HG02678 (cell line): ENCODE data around the gene NCK2.
"Not testable (repeated sequence)": the region's sequence is repeated elsewhere in the genome, so short reads cannot be mapped to it uniquely, and the experiment has no call there.

Experiments used
- ATAC-seq: cut with Tn5 transposase; IDR thresholded peaks from one replicate; pipeline ENCODE4 v1.9.1; 2021; ENCODE audit warnings: mild to moderate bottlenecking, moderate library complexity; ENCODE audit not compliant: unreplicated experiment

NCK2 gene

DNA sequence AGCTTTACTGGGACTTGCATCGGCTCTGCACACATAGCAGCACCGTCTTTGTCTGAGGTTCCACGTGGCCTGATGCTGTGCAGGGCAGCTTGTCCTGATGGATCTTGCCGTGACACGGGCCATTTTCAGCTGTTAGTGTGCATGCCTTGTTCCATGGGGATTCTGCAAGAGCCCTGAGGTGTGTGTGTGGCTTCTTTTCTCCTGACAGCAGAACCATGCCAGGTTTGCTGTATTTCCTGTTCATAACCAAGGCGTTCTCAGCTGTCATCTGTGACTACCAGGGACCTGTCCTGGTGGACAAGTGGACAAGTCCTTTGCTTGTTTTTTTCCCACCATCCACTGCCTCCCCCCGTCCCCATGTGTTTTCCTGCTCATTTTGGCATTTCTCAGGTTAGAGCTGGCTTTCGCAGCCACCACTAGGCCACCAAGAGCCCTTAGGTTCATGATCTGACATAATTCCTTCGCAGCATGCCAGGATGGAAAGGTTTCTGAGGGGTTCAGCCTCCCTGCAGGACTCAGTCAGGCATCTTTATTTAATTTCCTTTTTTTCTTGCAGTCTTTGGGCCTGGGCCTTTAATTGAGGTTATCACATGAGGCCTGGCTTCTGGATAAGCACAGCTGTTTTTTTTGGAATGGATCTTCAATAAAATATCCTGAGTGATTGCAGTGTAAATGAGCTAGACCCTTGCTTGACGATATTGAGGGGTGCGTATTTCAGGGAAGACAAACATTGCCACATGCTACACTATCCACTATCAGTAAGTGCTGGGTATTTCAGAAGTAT is 139.4 kb downstream of the NCK2 start:
- no peak for ATAC-seq

DNA sequence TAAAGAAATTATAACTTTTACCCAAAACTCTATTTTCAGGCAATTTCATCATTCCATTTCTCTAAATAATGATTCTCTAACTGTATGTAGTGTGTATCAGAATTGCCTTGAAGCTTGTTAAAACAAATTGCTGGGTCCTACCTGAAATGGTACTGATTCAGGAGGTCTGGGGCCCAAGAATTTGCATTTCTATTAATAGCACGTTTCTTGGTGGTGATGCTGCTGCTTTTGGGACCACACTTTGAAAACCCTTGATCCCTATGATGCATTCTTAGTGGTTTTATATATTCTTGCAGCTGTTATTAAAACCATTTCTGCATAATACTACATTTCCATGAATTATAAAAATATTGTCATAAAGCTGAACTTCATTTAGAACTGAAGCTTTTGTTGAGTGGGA is 140.7 kb downstream of the NCK2 start:
- no peak for ATAC-seq

DNA sequence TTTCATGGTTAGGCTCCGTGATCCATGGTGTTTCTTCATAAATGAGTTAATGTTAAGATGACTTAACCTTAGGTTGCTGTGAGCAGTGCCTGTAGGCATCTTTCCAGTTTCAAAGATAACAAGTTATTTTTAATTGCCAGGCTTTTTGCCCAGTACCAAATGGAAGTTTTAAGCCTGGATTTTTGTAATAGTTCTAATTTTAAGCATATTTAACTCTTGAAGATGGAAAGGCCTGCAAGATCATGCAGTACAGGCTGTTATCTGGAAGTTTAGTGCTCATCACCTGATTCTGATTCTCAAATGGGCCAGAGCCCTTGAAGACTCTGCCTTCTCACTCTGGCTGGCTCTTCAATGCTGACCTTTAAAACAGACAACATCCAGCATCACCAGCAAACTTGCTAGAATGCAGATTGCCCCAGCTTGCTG is 141.3 kb downstream of the NCK2 start:
- no peak for ATAC-seq

- ATAC-seq: no peak
These were observed 142.0 kb downstream of the NCK2 start for GRCh38 chr2:105886687-105887086.

DNA sequence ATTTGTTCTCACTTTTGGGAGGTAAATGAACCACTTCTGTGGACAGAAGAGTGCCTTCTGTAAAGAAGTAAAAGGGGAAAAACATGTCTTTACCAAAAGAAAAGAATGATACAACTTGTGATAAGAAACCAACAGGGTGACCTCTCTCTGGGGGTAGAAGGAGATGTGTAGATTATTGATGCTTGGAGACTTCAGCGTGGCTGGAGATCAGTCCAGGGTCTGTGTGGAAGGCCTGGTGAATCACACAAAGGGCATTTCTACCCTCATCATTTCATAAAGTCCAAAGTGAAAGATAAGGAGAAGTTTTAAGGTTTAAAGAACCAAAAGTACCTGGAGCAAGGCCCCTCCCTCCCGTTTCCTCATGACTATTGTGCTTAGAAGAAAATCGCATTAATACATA is 142.5 kb downstream of the NCK2 start:
- no peak for ATAC-seq

DNA sequence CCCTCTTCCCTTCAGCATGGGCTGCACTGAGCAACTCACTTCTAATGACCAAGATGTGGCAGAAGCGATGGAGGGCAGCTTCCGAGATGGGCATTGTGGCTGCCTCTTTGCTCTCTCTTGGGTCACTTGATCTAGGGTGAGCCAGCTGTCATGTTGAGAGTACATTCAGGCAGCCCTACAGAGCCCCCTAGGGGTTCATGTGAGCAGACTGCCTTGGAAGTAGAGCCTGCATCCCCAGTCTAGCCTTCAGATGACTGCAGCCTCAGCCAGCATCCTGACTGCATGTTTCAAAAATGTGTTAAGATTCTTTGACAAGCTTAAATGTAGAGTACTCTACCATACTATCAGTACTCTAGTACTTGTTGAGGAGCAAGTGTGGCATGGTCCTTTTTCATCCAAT is 143.9 kb downstream of the NCK2 start:
- no peak for ATAC-seq

DNA sequence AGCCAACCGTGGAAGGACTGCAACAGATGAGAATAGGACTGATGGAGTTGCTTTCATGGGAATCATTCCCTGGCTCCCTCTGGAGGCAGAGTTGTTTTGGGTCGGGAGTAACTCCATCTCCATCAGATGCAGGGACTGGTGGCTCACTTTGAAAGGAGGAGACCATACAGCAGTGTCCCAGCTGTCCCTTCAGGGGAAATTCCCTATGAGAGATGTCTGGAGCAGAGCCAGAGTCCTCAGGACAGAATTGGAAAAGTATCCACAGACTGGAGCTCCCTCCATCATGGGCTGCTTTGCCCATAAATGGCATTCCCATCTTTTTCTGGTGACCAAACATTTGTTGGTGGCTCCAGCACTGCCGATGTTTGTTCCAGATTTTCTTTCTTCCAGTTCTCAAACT is 144.3 kb downstream of the NCK2 start:
- ATAC-seq: no peak

- no peak for ATAC-seq
These were observed 145.4 kb downstream of the NCK2 start for GRCh38 chr2:105890111-105890510.

DNA sequence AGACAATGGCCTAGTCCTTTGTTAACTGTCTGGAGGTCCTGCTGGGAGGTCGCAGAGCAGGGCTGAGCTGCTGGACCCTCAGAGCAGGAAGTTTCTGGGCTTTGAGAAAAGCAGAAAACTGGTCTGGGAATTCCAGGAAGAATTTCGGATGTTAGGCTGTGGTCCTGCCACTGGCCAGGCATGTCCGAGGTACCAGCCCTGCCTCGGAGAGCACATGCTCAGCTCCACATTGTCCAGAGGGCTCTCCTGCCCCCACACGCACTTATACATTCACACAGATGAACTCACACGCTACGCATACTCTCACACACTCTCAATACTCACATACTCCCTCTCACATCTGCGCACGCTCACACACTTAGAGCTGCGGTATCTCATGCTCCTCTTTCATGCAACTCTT is 146.1 kb downstream of the NCK2 start:
- ATAC-seq: no peak

- no peak for ATAC-seq
These were observed 148.6 kb downstream of the NCK2 start for GRCh38 chr2:105893011-105893995.

DNA sequence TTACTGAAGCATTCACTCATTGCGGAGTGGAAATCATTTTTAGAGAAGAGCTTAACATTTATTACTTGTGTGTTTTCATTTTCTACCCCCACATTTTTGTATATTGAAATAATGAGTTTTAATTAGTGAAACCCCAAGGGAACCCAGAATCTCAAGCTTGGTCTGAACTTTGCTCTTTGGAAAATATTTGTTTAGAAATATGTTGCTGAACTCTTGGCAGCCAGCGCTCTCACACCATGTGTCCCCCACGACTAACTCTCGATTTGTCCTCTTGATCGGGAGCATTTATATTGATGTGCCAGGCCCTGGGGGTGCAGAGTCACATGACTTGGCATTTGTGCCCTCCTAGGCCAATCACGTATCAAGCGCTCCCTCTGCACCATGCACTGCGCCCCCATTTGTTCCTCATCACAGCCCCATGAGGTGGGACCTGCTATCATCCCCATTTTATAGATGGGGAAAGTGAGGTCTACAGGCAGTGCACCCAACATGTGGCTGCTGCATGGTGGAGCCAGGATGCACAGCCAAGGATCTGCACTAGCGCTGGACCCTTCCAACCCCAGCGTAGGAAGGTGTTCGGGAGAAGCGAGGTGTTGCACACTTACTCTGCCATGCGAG is 149.7 kb downstream of the NCK2 start:
- no peak for ATAC-seq

DNA sequence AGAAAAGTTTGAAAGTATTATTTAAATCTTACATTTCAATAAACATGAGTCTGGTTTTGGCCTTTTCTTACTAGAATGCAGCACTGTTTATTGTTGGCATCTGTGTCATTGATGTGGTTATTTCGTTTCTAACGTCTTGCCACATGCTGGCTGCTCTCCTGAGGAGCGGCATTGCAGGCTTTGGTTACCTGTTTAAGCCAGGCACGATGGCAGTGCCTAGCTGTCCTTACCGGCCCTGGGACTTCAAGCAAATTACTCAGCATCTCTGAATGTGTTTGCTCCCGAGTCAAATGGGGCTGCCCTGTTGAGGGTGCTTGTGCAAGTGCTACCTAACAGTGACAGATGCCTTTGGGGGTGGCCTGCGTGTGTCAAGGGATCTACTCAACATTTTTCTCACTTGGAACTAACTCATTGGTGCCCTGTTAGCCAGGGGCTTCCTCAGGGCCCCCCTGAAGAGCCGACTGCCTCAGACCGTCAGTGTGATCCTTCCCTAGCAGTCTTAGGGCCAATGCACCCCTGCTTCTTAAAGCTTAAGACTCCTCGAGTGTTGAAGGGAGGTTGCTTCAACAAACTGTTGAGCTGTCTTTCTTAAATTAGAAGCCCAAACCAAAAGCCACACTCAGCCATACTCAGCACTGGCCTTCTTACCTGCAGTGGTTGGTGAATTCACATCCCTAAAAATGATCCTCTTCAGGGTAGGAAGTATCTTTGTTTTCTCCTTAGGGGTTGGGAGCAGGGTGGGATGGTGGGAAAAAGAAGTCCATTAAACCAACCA is 151.5 kb downstream of the NCK2 start:
- no peak for ATAC-seq

GRCh38 chr2:105896765-105897163 is 152.1 kb downstream of the NCK2 start:
- ATAC-seq: no peak

DNA sequence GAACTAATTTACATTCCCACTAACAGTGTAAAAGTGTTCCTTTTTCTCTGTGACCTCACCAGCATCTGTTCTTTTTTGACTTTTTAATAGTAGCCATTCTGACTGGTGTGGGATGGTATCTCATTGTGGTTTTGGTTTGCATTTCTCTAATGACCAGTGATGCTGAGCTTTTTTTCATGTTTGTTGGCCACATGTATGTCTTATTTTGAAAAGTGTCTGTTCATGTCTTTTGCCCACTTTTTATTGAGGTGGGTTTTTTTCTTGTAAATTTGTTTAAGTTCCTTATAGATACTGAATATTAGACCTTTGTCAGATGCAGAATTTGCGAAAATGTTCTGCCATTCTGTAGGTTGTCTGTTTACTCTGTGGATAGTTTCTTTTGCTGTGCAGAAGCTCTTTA is 153.0 kb downstream of the NCK2 start:
- ATAC-seq: not testable (repeated sequence)

DNA sequence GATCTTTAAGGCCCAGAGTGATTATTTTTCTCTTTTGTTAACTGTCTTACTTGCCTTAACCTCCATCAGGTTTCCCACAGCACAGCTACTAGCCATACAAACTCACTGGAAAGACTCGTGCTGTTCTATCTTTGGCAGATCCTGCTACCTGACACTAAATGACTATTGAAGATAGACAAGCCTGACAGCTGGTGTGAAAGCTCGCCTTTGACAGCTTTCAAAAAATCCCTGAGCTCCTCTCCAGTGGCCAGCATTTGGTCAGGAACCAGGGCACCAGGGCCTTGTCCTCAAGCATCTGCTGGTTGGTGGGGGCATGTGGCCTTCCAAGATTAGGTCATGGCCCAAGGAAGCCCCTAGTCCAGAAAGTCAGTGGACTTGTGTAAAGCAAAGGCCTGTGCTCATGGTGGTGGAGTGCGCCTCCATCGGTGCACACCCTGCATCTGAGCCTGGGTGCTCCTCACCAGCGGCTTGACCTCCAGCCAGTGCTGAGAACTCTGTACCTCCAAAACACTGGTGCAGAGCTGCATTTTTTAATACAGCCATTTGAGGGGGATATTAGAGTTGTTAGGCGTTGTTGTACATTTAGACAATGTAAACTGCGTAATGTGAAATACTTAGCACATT is 158.5 kb downstream of the NCK2 start:
- ATAC-seq: no peak

- ATAC-seq: peak; percentile 95
These were observed 160.2 kb downstream of the NCK2 start for GRCh38 chr2:105904938-105905337.

- no peak for ATAC-seq
These were observed 161.8 kb downstream of the NCK2 start for GRCh38 chr2:105906481-105906880.

DNA sequence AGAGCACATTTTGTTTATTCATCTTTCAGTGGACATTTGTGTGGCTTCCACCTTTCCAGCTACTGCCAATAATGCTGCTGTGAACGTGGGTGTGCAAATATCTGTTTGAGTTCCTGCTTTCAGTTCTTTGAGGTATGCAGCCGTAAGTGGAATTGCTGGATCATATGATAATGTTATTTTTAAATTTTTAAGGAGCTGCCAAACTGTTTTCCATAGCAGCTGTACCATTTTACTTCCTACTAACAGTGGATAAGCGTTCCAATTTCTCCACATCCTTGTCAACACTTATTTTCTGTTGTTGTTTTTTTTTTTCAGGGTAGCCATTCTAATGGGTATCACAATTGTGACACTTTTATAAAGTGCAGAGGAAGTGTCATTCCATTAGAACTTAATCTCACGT is 162.5 kb downstream of the NCK2 start:
- ATAC-seq: no peak

DNA sequence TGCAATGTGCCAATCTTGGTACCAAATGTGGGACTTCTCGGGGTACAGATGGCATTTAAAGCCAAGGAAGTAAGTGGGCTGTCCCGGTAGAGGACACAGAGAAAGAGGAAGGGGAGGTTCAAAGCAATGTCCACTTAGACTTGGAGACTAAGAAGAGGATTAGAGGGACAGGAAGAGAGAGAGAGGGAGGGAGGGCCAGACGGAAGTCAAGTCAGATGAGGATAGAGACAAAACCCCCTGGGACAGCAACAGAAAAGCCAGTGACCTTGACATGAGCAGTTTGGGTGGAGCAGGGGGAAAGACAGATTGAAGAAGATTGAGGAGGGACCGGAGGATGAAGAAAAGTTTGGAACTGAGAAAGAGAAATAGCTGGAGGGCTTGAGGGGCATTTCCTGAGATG is 164.5 kb downstream of the NCK2 start:
- ATAC-seq: no peak

- no peak for ATAC-seq
These were observed 166.0 kb downstream of the NCK2 start for GRCh38 chr2:105910497-105911238.
